ENCODE measurements around the gene DGKI.

DNA sequence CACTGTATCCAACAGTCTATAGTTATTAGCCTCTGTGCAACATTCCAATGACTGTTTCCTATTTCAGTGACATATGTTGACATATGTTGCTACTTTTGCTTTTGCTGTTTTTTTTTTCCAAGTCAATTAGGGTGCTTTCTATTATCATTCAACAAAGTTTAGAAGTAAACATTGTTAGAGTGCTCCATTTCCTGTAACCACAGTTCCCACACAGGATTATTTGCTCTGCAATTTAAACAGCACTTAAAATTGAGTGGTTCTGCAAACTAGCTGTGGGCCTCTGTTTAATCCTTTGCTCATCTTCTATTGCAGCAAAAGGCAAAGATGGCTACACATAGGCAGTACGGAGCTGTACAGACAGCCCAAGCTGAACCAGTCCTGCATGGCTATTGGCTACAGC lies 456.7 kb downstream of the DGKI start:
- TF ChIP-seq POLR2A (IDR thresholded peaks at IDR 0.05; ENCODE audit: borderline replicate concordance, extremely low read depth, insufficient read depth, insufficient read length) (no peak), JUND (IDR thresholded peaks at IDR 0.05) (no peak), SRF (IDR thresholded peaks at IDR 0.05; ENCODE audit: low read depth) (no peak), ELF1 (IDR thresholded peaks at IDR 0.05; ENCODE audit: borderline replicate concordance, low read depth) (no peak)
- TF ChIP-seq, protein P1, sequence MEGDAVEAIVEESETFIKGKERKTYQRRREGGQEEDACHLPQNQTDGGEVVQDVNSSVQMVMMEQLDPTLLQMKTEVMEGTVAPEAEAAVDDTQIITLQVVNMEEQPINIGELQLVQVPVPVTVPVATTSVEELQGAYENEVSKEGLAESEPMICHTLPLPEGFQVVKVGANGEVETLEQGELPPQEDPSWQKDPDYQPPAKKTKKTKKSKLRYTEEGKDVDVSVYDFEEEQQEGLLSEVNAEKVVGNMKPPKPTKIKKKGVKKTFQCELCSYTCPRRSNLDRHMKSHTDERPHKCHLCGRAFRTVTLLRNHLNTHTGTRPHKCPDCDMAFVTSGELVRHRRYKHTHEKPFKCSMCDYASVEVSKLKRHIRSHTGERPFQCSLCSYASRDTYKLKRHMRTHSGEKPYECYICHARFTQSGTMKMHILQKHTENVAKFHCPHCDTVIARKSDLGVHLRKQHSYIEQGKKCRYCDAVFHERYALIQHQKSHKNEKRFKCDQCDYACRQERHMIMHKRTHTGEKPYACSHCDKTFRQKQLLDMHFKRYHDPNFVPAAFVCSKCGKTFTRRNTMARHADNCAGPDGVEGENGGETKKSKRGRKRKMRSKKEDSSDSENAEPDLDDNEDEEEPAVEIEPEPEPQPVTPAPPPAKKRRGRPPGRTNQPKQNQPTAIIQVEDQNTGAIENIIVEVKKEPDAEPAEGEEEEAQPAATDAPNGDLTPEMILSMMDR (IDR thresholded peaks at IDR 0.05 in 2 of 3, conservative IDR thresholded peaks at IDR 0.05 in 1 of 3; ENCODE audit: borderline replicate concordance in 1 of 3, insufficient read depth in 1 of 3, low read depth in 2 of 3, low read length in 2 of 3), result no peak

All from HCT116 (cell line).